HG03558 (cell line): ENCODE measurements around the gene ETV3.

Experiments used
- ATAC-seq: cut with Tn5 transposase; IDR thresholded peaks from one replicate; pipeline ENCODE4 v1.9.1; 2021; ENCODE audit warnings: moderate number of reproducible peaks; ENCODE audit not compliant: unreplicated experiment; ENCODE audit errors: extremely low read depth

The ETV3 gene

DNA sequence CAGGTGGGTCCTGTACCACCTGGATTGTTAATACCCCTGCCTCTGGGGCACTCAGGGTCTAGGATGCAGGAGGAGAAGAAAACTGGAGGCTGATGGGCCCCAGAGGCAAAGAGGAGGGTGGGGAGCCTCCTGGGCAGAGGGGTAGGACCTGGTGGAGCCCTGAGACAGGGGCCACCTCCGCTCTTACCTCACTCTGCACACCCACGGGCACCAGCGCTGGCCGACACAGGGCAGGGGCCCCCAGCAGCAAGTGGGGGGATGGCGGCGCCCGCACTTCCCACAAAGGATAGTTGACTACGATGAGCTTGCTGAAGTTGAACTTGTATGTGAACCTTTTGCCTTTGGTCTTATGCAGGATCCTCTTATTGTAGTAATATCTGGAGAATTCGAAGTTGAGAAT, 39.7 kb downstream of the ETV3 start:
- ATAC-seq, result no peak

DNA sequence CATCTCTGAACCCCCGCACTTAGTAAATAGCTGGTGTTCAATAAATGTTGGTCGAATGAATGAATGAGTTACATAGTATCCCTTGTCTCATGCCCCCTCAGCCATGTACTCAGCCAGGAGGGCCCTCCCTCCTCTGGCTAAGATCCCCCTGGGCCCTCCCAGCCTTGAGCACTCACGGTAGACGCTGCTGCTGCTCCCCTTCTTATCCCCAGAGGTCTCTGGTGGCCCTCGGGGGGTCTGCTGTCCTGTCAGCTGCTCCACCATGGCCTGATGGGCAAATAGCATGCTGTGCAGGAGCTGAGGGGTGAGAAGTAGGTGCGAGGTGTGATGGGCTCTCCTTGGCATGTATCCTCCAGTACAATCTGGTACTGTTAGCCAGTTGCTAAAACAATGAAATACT, 40.5 kb downstream of the ETV3 start:
- no peak for ATAC-seq

DNA sequence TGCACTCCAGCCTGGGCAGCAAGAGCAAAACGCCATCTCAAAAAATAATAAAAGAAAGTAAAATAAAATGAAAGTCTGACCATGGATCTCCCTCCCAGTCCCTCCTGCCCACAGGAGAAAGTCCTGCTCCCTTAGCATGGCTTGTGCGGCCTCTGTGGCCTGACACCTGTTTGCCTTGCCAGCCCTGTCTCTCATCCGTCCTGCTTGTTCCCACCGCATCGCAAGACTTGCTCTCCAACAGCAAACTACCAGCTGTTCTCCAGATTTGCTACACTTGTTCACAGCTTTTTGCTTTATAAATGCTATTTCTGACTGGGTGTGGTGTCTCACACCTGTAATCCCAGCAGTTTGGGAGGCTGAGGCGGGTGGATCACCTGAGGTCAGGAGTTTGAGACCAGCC, 41.3 kb downstream of the ETV3 start:
- ATAC-seq, result no peak

DNA sequence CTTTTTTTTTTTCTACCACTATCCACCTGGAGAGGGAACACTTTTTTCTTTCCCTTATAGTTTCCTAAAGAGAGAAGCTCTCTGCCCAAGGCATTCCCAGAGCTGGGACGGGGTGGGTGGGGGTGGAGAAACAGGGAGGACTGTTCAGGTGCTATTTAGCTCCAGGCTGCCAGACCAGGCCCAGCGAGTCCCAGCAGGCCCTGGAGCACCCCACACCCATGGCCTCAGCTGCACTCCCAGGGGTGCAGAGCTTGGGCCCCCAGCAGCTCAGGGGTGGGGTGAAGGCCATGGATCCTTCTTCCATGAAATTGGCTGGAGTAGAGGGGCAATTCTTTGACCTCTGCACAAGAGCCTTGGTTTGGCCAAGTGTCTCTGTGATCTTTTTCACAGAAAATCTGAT, 42.6 kb downstream of the ETV3 start:
- ATAC-seq, result no peak

DNA sequence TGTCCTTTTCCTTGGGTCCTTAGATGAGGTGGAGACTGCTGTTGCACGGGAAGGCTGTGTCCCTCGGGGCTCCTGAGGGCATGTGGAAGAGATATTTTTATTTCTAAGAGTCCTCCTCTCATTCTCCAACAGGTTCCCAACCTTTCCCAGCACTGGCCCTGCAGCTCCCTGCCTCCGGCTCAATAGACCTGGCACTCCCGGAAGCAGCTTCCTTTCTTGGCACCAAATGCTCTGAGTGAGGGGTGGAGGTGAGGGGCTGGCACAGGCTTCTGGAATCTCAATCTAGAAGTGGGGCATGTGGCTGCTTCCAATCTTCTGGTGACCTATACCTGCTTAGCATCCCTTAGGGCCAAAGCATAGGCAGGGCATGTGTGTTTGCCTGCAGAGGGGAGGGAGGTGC, 43.1 kb downstream of the ETV3 start:
- no peak for ATAC-seq

DNA sequence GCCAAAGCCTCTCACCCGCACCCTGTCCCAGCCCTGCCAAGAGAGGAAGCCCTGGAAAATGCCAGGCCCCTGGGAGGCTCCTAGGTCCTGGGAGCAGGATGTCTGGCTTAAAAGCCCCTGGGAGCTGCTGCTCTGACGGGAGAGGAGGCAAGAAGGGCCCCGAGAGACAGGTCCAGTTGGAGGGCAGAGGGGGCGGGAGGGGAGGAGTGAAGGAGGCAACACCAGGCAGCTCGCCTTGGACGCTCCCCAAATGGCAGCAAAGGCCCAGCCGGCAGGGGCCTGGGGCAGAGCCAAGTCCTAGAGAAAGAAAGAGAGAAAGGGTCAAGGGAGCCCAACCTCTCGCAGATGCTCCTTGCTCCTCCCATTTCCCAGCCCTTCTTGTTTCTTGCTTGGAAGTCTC, 45.4 kb downstream of the ETV3 start:
- ATAC-seq, result no peak

DNA sequence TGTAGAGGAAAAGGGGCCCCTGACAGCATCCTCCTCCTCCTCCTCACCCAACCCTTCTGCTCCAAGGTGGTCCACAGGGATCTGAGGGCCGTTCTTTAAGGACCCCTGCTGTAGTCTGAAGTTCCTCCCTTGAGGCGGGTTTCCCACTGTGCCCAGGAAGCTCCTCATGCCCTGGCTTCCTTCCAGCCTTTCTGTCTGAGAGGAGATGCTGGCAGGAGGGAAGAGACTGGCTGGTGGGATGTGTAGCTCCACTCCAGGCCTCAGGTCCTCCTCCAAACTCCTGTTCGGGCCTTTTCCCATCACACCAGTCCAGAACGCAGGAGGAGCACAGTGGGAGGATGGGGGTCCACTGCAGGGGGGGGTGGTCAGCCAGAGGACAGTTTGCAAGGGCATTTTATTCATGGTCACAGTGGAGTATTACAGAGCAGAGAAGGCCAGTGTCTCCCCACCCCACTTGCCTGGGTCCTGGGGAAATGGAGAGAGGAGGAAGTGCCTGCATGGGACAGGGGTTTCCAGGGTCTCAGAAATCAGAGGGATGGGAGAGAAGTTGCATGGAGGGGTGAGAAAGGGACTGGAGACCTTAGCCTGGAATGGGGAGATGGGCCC, 46.4 kb downstream of the ETV3 start:
- no peak for ATAC-seq

DNA sequence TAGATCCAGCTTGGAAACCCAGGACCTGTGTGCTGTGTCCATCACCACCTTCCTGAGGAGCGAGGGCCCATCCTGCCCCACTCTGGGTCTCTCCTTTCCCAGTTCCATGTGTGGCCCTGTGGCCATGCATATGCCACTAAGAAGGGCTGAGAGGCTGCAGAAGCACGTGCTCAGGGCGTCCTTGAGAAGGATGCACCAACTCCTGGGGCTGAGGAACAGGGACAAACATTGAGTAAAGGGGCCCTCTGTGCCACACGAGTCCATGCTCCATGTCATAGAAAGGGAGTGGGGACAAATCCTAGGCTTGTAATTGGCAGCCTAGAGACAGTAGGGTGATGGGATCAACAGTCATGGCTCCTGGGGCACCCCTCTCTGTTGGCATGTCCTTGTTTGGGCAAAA, 47.0 kb downstream of the ETV3 start:
- no peak for ATAC-seq

DNA sequence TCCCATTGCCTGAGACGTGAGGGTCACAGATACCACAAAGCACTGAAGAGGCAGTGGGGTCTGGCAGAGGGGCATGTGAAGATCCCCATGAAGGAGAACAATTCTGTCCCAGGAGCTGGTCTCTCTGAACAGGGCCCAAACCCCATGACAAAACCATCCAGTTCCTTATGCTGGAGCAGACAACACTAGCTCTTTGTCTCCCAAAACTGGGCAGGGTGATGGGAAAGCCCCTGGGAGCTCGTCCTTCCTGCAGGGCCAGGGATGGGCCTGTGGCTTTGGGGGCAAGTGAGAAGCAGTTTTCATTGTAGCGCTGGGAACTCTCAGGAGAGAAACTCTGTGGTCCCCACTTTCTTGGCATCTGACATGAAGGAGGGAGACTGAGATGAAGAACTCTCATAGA, 47.4 kb downstream of the ETV3 start:
- no peak for ATAC-seq

DNA sequence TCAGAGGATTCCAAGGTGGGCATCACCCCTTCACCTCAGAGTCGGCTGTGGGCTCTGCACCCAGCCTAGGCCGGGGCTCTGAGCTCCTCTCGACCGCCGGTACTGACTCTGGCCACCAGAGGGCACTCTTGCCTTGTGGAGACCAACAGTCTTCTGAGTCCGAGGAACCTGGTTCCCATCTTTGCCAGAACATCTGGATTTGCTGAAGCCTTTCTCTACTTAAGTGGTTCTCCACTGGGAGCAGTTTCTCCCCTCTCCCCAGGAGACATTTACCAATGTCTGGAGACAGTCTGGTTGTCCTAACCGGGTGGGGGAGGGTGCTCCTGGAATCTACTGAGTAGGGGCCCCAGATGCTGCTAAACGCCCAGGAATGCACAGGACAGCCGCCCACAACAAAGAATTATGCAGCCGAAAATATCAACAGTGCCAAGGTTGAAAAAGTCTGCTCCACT, 48.0 kb downstream of the ETV3 start:
- no peak for ATAC-seq

DNA sequence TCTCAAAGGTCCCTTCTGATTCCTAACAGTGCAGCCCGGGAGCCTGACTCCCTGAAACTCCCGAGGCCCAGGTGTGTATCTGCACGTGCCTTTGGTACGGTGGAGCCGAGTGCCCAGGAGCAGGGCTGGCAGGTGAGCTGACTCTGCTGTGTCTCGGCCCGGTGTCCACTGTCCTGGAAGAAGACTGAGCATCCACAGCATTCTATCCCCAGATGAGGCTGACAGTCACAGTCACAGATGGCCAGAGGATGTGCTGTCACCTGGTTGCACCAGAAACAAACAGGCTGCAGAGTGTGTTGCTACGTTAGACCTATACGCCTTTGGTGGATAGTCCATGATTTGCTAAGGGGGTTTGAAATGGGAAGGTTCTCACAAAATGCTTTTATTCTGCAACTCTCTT, 48.4 kb downstream of the ETV3 start:
- no peak for ATAC-seq

DNA sequence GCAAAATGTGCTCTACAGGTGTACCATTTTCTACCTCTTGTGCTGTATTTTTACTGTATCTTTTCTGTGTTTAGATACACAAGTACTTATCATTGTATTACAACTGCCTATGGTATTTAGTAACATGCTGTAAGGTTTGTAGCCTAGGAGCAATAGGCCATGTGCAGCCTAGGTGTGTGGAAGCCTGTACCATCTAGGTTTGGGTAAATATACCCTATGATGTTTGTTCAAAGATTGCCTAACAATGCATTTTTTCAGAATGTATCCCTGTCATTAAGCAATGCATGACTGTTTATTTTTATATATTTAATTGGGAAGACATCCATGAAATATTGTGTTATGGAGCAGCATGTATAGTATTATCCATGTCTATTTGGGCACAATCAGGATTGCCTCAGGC, 49.6 kb downstream of the ETV3 start:
- ATAC-seq, result no peak

DNA sequence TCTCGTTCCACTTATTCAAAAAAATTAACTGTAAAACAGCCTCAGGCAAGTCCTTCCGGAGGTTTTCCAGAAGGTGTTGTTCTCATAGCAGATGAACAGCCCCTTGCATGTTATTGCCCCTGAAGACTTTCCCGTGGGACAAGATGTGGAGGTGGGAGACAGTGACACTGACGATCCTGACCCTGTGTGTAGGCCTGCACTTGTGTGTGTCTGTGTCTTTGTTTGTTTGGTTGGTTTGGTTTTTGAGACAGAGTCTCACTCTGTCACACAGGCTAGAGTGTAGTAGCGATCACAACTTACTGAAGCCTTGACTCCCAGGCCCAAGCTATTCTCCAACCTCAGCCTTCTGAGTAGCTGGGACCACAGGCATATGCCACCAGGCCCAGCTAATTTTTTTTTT, 51.2 kb downstream of the ETV3 start:
- no peak for ATAC-seq

DNA sequence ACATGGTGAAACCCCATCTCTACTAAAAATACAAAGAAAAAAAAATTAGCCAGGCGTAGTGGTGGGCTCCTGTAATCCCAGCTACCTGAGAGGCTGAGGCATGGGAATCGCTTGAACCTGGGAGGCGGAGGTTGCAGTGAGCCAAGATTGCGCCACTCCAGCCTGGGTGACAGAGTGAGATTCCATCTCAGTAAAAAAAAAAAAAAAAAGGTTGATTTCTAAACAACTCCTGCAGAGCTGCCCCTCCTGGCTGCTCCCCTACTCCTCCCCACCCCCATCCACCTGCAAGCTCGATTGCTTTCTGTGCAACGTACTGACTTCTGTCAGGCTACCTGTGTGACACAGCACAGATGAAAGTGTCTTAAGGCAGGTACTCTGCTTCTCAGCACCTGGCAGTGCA, 51.9 kb downstream of the ETV3 start:
- ATAC-seq, result no peak

DNA sequence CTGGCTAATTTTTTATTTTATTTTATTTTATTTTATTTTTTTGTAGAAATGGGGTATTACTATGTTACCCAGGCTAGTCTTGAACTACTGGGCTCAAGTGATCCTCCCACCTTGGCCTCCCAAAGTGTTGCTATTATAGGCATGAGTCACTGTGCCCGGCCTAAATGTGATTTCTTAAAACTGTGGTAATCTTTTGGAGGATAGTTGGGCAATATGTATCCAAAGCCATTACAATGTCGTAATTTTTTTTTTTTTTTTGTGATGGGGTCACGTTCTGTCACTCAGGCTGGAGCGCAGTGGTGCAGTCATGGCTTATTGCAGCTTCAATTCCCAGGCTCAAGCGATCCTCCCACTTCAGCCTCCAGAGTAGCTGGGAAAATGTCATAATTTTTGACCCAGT, 52.8 kb downstream of the ETV3 start:
- ATAC-seq, result no peak

DNA sequence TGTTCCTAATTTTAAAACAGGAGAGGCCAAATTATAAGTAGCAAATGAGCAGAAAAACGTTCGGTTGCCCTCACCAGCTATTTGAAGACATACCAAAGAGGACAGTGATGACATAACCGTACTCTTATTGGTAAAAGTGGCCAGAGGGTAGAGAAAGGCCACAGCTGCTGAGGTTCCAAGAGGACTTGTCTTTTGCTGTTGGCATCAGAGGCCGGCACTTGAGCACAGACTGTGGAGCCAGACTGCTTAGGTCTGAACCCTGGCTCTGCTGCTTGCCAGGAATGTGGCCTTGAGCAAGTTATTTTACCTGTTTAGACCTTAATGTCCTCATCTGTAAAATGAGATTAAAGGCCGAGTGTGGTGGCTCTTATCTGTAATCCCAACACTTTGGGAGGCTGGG, 53.5 kb downstream of the ETV3 start:
- no peak for ATAC-seq

DNA sequence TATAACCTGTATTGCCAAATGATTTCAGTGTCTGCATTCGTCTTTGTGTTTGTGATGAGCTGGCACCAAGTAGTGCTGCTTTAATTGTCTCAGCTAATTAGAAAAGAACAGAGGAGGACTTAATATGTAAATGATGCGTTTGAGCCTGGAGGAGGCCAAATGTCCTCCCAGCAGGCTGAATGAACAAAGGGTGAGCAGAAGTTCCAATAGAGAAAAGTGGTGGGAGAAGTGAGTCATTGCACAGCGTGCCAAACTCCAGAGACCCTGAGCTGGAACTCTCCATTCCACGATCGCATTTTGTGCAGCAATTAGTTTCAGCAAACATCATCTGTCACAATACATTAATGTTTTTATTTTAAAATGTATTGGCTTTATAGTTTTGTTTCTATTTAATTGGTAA, 56.5 kb downstream of the ETV3 start:
- ATAC-seq, result no peak

DNA sequence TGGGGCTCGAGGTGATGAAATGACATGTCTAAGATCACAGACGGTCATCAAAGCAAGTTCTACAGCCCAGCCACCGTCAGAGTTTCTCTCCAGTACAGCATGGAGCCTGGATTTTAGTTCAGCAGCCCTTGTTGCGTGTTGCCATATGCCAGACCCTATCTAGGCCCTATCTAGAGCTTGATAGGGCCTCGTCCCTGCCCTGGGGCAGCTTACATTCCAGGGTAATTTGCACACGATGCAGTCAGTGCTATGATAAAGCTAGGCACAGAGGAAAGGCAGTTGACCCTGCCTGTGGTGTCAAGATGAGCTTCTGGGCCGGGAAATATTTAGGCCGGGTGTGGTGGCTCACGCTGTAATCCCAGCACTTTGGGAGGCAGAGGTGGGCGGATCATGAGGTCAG, 57.5 kb downstream of the ETV3 start:
- ATAC-seq, result no peak

DNA sequence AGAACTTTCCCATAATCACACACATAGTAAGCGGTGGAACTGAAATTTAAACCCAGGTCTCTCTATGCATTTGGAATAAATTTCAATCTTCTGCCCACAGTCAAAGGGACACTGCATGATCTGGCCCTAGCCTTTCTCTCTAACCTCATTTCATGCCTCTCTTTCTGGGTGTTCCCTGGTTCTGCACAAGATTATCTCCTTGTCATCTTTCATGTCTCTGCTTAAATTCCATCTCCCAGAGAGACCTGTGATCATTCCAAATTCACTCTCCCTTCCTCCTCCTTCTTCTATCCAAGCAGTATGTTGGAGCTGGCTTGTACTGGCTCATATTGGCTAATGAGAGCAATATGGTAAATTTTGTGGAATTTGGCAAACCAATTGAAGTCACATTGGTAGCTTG, 60.8 kb downstream of the ETV3 start:
- ATAC-seq, result no peak

DNA sequence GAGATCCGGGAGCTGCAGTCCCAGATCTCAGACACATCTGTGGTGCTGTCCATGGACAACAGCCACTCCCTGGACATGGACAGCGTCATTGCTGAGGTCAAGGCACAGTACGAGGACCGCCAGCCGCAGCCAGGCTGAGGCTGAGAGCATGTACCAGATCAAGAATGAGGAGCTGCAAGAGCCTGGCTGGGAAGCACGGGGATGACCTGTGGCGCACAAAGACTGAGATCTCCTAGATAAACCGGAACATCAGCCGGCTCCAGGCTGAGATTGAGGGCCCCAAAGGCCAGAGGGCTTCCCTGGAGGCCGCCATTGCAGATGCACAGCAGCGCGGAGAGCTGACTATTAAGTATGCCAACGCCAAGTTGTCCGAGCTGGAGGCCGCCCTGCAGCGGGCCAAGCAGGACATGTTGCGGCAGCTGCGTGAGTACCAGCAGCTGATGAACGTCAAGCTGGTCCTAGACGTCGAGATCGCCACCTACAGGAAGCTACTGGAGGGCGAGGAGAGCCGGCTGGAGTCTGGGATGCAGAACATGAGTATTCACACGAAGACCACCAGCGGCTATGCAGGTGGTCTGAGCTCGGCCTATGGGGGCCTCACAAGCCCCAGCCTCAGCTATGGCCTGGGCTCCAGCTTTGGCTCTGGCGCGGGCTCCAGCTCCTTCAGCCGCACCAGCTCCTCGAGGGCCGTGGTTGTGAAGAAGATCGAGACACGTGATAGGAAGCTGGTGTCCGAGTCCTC, 64.1 kb downstream of the ETV3 start:
- ATAC-seq, result no peak
